GM12872 (cell line): ENCODE results near the gene ZNF474.

ENCODE experiments used
- CTCF ChIP-seq: IDR thresholded peaks from 3 replicates; pipeline ENCODE4 v1.5.1; 2011; ENCODE audit warnings: low read depth, mild to moderate bottlenecking, low read length, moderate library complexity; ENCODE audit not compliant: insufficient read depth

ZNF474 gene

GRCh38 chr5:122200450-122200849, 71.1 kb downstream of the ZNF474 start:
- no peak for TF ChIP-seq CTCF

- TF ChIP-seq CTCF: no peak
These were observed 71.5 kb downstream of the ZNF474 start for GRCh38 chr5:122200865-122201264.

- TF ChIP-seq CTCF: no peak
These were observed 72.0 kb downstream of the ZNF474 start for GRCh38 chr5:122201365-122201764.

GRCh38 chr5:122202952-122203351, 73.6 kb downstream of the ZNF474 start:
- no peak for TF ChIP-seq CTCF
